GM23248 (cell line): Measurements from ENCODE around the gene TBATA. TPM values are rescaled to one million over a fixed set of nuclear protein-coding genes. Genes with fewer than 3 reads are reported as not detected.

Experiments used
- DNase-seq: peaks from one replicate; pipeline ENCODE4 v3.0.0-alpha.2; 2015
- H2AFZ ChIP-seq: fragments of 200-600 bp; sonication (generic); 2 replicates; pipeline ENCODE4 v1.6.1; 2016; ENCODE audit warnings: antibody characterized with exemption
- H3F3A ChIP-seq: fragments of 200-600 bp; sonication (generic); 2 replicates; pipeline ENCODE4 v1.6.1; 2016; ENCODE audit warnings: mild to moderate bottlenecking, antibody characterized with exemption, mixed run types; ENCODE audit not compliant: insufficient read depth
- H3K27ac ChIP-seq: fragments of 200-600 bp; sonication (generic); 2 replicates; pipeline ENCODE4 v1.5.1; 2016; ENCODE audit warnings: mild to moderate bottlenecking
- H3K27me3 ChIP-seq: fragments of 200-600 bp; sonication (generic); replicated peaks from 2 replicates; pipeline ENCODE4 v1.6.1; 2016; ENCODE audit warnings: mild to moderate bottlenecking; ENCODE audit not compliant: insufficient read depth
- H3K36me3 ChIP-seq: fragments of 200-600 bp; sonication (generic); 2 replicates; pipeline ENCODE4 v1.6.1; 2016; ENCODE audit warnings: low read depth, mild to moderate bottlenecking
- H3K4me1 ChIP-seq: fragments of 200-600 bp; sonication (generic); 2 replicates; pipeline ENCODE4 v1.6.1; 2016; ENCODE audit warnings: mild to moderate bottlenecking; ENCODE audit not compliant: insufficient read depth
- H3K4me2 ChIP-seq: fragments of 200-600 bp; sonication (generic); one replicate; pipeline ENCODE4 v1.6.1; 2016; ENCODE audit warnings: mild to moderate bottlenecking; ENCODE audit not compliant: unreplicated experiment
- H3K4me3 ChIP-seq: fragments of 200-600 bp; sonication (generic); 2 replicates; pipeline ENCODE4 v1.5.1; 2016; ENCODE audit warnings: mild to moderate bottlenecking
- H3K79me2 ChIP-seq: fragments of 200-600 bp; sonication (generic); 2 replicates; pipeline ENCODE4 v1.6.1; 2016; ENCODE audit warnings: mild to moderate bottlenecking; ENCODE audit not compliant: insufficient read depth
- H3K9ac ChIP-seq: fragments of 200-600 bp; sonication (generic); 2 replicates; pipeline ENCODE4 v1.6.1; 2016; ENCODE audit warnings: mild to moderate bottlenecking
- H3K9me2 ChIP-seq: fragments of 200-600 bp; sonication (generic); 2 replicates; pipeline ENCODE4 v1.6.1; 2016; ENCODE audit warnings: mixed run types, mild to moderate bottlenecking, moderate library complexity; ENCODE audit not compliant: insufficient read depth
- H3K9me3 ChIP-seq: fragments of 200-600 bp; sonication (generic); one replicate; pipeline ENCODE4 v1.6.1; 2017; ENCODE audit warnings: low read depth
- H4K20me1 ChIP-seq: fragments of 200-600 bp; sonication (generic); 2 replicates; pipeline ENCODE4 v1.6.0; 2016; ENCODE audit not compliant: insufficient read depth
- EZH2 ChIP-seq: fragments of 200-600 bp; sonication (generic); IDR thresholded peaks from 2 replicates; pipeline ENCODE4 v1.6.1; 2018; ENCODE audit warnings: antibody characterized with exemption, mild to moderate bottlenecking; ENCODE audit not compliant: insufficient read depth, poor library complexity, severe bottlenecking
- EZH2phosphoT487 ChIP-seq: fragments of 200-600 bp; sonication (generic); IDR thresholded peaks from 2 replicates; pipeline ENCODE4 v1.6.1; 2018; ENCODE audit warnings: antibody characterized with exemption, moderate library complexity, mild to moderate bottlenecking, low read depth; ENCODE audit not compliant: insufficient read depth
- WGBS, 2 experiments: methylation state at CpG; one replicate each; pipeline ENCODE4 v1.1.6; 2015 to 2017; ENCODE audit warnings: low lambda C conversion rate in 2 of 2, low coverage in 1 of 2; ENCODE audit errors: missing lambda C conversion rate in 2 of 2; 5-methylcytosine and 5-hydroxymethylcytosine counted together
- in situ Hi-C: fragments of 300-500 bp; cut with MboI; formaldehyde crosslinking; loops from 2 replicates; pipeline ENCODE4 v1.15.0; 2020
- polyA plus RNA-seq: library from polyadenylated mRNA; unstranded; fragments of >200 nt; fragmentation: Nextera tagmentation; extraction: Ambion mirVana; gene quantifications from 2 replicates; pipeline ENCODE4 v1.2.1, GENCODE V29; 2016
- total RNA-seq: library from RNA; depleted of rRNA; stranded (reverse); fragments of >200 nt; shearing (Covaris generic); gene quantifications from 2 replicates; pipeline ENCODE4 v1.2.3, GENCODE V29; 2014

The TBATA gene
- total and polyA plus RNA-seq, 2 experiments from 2014 or later, result not detected

DNA sequence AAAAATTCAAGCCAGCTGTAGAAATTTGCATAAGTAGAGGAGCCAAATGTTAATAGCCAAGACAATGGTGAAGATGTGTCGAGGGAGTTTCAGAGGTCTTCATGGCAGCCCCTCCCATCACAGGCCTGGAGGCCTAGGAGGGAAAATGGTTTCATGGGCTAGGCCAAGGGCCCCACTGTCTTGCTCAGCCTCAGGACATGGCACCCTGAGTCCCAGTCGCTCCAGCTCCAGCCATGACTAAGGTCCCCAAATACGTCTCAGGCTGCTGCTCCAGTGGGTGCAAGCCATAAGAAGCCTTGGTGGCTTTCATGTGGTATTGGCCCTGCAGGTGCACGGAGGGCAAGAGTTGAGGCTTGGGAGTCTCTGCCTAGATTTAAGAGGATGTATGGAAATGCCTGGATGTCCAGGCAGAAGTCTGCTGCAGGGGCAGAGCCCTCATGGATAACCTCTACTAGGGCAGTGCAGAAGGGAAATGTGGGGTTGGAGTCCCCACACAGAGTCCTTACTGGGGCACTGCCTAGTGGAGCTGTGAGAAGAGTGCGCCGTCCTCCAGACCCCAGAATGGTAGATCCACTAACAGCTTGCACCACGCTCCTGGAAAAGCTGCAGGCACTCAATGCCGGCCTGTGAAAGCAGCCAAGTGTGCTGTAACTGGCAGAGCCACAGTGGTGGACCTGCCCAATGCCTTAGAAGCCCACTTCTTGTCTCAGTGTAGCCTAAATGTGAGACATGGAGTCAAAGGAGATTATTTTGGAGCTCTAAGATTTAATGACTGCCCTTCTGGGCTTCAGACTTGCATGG lies 19.2 kb downstream of the TBATA start:
- no peaks in the 10 kb centered on the region for H3K9me3 ChIP-seq
- no peak overlapping the region for H3K9ac ChIP-seq
- TF ChIP-seq EZH2 (no peak), EZH2phosphoT487 (no peak)
- H3K79me2 ChIP-seq, result no peaks in the 10 kb centered on the region
- in situ Hi-C loops, result no loop called here
- no peak overlapping the region for H3K4me2 ChIP-seq
- DNase-seq, result no peak
- H2AFZ ChIP-seq, result no peak overlapping the region
- no peaks in the 10 kb centered on the region for H3K36me3 ChIP-seq
- peaks cover 7% of the 10 kb centered on the region; the same call in 1 of the 2 replicates for H3K27me3 ChIP-seq
- H3K27ac ChIP-seq, result no peak overlapping the region
- H3F3A ChIP-seq, result no peaks in the 10 kb centered on the region
- 63 to 71% methylated on average over 8 of the region's 8 CpGs for WGBS, 2 experiments
- no peaks in the 10 kb centered on the region for H4K20me1 ChIP-seq
- H3K4me1 ChIP-seq, result no peaks in the 10 kb centered on the region
- no peak overlapping the region for H3K4me3 ChIP-seq
- H3K9me2 ChIP-seq, result no peaks in the 10 kb centered on the region

DNA sequence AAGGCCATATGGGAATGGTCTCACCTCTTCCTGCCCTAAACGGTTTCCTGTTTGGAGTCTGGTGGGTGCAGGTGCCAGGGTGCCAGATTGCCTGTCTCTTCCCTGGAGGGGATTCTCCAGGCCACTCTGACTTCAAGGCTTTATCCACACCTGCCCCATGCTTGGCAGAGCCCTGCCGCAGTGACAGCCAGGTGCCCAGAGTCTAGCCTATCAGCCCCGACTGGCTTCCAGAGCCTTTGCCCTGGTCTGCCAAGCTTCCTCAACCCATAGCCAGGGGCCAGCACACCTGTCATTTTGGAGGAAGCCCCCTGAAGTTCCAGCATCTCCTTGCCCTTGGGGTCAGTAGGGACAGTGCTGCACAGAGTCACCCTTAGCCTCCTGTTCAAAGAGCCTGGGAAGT lies 21.6 kb downstream of the TBATA start:
- DNase-seq, result no peak
- no peaks in the 10 kb centered on the region for H3K9me3 ChIP-seq
- H3K36me3 ChIP-seq, result no peaks in the 10 kb centered on the region
- no peaks in the 10 kb centered on the region for H3K79me2 ChIP-seq
- H2AFZ ChIP-seq, result no peak overlapping the region
- TF ChIP-seq EZH2 (no peak), EZH2phosphoT487 (no peak)
- peaks cover 4% of the 10 kb centered on the region; the same call in 1 of the 2 replicates for H3K4me1 ChIP-seq
- no peak overlapping the region for H3K4me3 ChIP-seq
- H3K27me3 ChIP-seq, result 0 out of 2 replicates have a peak, but pooled peaks cover 6% of the 10 kb centered on the region
- 64 to 74% methylated on average over 3 of the region's 3 CpGs for WGBS, 2 experiments
- peaks cover 3% of the 10 kb centered on the region; the same call in 1 of the 2 replicates for H3F3A ChIP-seq
- no peak overlapping the region for H3K27ac ChIP-seq
- in situ Hi-C loops, result loop anchor here (5.0 kb wide), 1 partner anchor 211 kb away; no protein-coding TSS in a partner anchor
- no peak overlapping the region for H3K4me2 ChIP-seq
- no peak overlapping the region for H3K9ac ChIP-seq
- H3K9me2 ChIP-seq, result no peaks in the 10 kb centered on the region
- H4K20me1 ChIP-seq, result no peaks in the 10 kb centered on the region

DNA sequence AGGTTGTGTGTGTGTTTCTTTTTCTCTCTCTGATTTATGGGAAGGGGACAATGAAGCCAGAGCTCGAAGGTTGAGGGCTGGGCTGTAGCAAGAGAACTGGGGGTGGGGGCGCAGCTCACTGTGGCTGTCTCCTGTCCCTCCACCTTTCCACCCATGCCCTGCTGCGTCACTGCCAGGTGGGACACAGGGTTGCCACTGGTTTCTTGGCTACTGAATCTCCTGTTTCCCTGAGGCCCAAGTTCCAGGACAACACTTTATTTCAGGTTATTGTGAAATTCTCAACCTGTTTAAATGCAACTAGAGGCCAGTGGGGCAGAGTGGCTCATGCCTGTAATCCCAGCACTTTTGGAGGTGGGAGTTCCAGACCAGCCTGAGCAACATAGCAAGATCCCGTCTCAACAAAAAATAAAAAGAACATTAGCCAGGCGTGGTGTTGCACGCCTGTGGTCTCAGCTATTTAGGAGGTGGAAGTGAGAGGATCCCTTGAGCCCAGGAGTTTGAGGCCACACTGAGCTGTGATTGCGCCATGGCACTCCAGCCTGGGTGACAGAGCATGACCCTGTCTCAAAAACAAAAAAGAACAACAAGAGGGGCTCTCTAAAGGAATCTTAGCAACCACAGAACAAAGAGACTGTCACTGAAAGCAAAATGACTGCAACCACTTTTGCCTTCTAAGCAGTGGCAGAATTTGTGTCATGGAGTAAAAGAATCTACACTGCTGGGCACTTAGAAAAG lies 22.6 kb downstream of the TBATA start:
- no peaks in the 10 kb centered on the region for H3K79me2 ChIP-seq
- H3K4me2 ChIP-seq, result no peak overlapping the region
- DNase-seq, result no peak
- H3K9me2 ChIP-seq, result no peaks in the 10 kb centered on the region
- H2AFZ ChIP-seq, result no peak overlapping the region
- H3K9ac ChIP-seq, result no peak overlapping the region
- TF ChIP-seq EZH2phosphoT487 (no peak), EZH2 (no peak)
- peaks cover 5% of the 10 kb centered on the region; the same call in 1 of the 2 replicates for H3K4me1 ChIP-seq
- no peaks in the 10 kb centered on the region for H3K9me3 ChIP-seq
- no peaks in the 10 kb centered on the region for H3K27me3 ChIP-seq
- WGBS, 2 experiments, result 84 to 88% methylated on average over 7 of the region's 7 CpGs
- H3K36me3 ChIP-seq, result no peaks in the 10 kb centered on the region
- H3F3A ChIP-seq, result peaks cover 8% of the 10 kb centered on the region; the same call in 1 of the 2 replicates
- H4K20me1 ChIP-seq, result no peaks in the 10 kb centered on the region
- H3K4me3 ChIP-seq, result no peak overlapping the region
- in situ Hi-C loops, result loop anchor here (5.0 kb wide), 1 partner anchor 210 kb away; no protein-coding TSS in a partner anchor
- H3K27ac ChIP-seq, result no peak overlapping the region

DNA sequence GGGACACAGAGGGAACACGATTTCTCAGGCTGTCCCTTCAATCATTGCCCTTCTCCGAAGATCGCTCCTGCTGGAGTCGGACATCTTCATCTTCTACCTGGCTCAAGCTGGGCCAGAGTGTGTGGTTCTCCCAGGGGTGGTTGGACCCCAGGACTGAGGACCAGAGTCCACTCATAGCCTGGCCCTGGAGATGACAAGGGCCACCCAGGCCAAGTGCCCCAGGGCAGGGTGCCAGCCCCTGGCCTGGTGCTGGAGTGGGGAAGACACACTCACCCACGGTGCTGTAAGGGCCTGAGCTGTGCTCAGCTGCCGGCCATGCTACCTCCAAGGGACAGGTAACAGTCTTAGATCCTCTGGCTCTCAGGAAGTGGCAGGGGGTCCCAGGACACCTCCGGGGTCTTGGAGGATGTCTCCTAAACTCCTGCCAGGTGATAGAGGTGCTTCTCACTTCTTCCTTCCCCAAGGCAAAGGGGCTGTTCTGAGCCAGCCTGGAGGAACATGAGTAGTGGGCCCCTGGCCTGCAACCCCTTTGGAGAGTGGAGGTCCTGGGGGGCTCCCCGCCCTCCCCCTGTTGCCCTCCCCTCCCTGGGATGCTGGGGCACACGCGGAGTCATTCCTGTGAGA lies 23.3 kb downstream of the TBATA start:
- DNase-seq, result no peak
- WGBS, 2 experiments, result 66 to 70% methylated on average over 9 to 10 of the region's 10 CpGs
- H3K4me1 ChIP-seq, result peaks cover 5% of the 10 kb centered on the region; the same call in 1 of the 2 replicates

More for the DNA sequence above, 23.3 kb downstream of the TBATA start:
- Histone ChIP-seq H3K9me3 (no peaks in the 10 kb centered on the region), H3K27ac (no peak overlapping the region), H3K36me3 (no peaks in the 10 kb centered on the region), H3K9me2 (no peaks in the 10 kb centered on the region), H3K9ac (no peak overlapping the region), H3K27me3 (no peaks in the 10 kb centered on the region), H3K4me2 (no peak overlapping the region), H4K20me1 (no peaks in the 10 kb centered on the region), H3K79me2 (no peaks in the 10 kb centered on the region), H3F3A (peaks cover 8% of the 10 kb centered on the region; the same call in 1 of the 2 replicates), H2AFZ (no peak overlapping the region), H3K4me3 (no peak overlapping the region)
- TF ChIP-seq EZH2phosphoT487 (no peak), EZH2 (no peak)
- in situ Hi-C loops, result loop anchor here (5.0 kb wide), 1 partner anchor 210 kb away; no protein-coding TSS in a partner anchor
